Activated CD8-positive, alpha-beta T cell treated with anti-CD3 and anti-CD28 coated beads for 36 hours (primary cell): ENCODE measurements around the gene METTL1. TPM values are rescaled to one million over a fixed set of nuclear protein-coding genes. Genes with fewer than 3 reads are reported as not detected.

ENCODE experiments used
- ATAC-seq: fragments of 200-7000 bp; cut with Tn5 transposase; one replicate; pipeline ENCODE4 v1.10.0; 2021; ENCODE audit warnings: mild to moderate bottlenecking, moderate library complexity
- CTCF ChIA-PET: fragments of 350-600 bp; sonication (Branson Sonifier 250); formaldehyde crosslinking; loops from one replicate; lab custom pipeline; 2021; ENCODE audit warnings: antibody characterized with exemption; lab: Charles Lee
- POLR2A ChIA-PET: fragments of 350-600 bp; sonication (Branson Sonifier 250); formaldehyde crosslinking; loops from one replicate; lab custom pipeline; 2021; ENCODE audit warnings: antibody characterized with exemption; lab: Charles Lee
- DNase-seq: peaks from one replicate; pipeline ENCODE4 v3.0.0-alpha.2; 2020
- H3K27ac Mint-ChIP-seq: one replicate; pipeline ENCODE4 v1.8.0; 2021; ENCODE audit warnings: mild to moderate bottlenecking, mixed read lengths
- H3K27me3 Mint-ChIP-seq: one replicate; pipeline ENCODE4 v1.8.0; 2021; ENCODE audit warnings: mixed read lengths
- H3K36me3 Mint-ChIP-seq: one replicate; pipeline ENCODE4 v1.8.0; 2021; ENCODE audit warnings: low read depth, mixed read lengths
- H3K4me1 Mint-ChIP-seq: one replicate; pipeline ENCODE4 v1.8.0; 2021; ENCODE audit warnings: low read depth, mixed read lengths
- H3K4me3 Mint-ChIP-seq: one replicate; pipeline ENCODE4 v1.8.0; 2021; ENCODE audit warnings: mild to moderate bottlenecking, moderate library complexity, mixed read lengths
- H3K9me3 Mint-ChIP-seq: one replicate; pipeline ENCODE4 v1.8.0; 2021; ENCODE audit warnings: mixed read lengths
- CTCF ChIP-seq: fragments of 200-600 bp; IDR thresholded peaks from one replicate; pipeline ENCODE4 v1.8.0; 2022; ENCODE audit warnings: antibody characterized with exemption, mild to moderate bottlenecking
- intact Hi-C: fragments of 100-400 bp; cut with micrococcal nuclease; formaldehyde crosslinking; loops from one replicate; pipeline ENCODE4 v1.10.0; 2022
- total RNA-seq, 2 experiments: library from RNA; stranded (reverse); gene quantifications; one replicate each; pipeline ENCODE4 v1.2.3, GENCODE V29; 2021

Gene METTL1
- total RNA-seq, 2 experiments from 2014 or later: 29.6 to 34.1 TPM

GRCh38 chr12:57816001-57816854 is 44.3 kb upstream of the METTL1 start:
- POLR2A ChIA-PET: interaction anchor here (0.9 to 1.6 kb wide), 2 partner anchors 17 to 33 kb away, joined by 3 to 6 read pairs; partner anchors contain the start of gene TSFM
- Mint-ChIP-seq H3K27ac (no peak overlapping the region), H3K9me3 (no peaks in the 10 kb centered on the region), H3K27me3 (no peaks in the 10 kb centered on the region), H3K4me1 (no peaks in the 10 kb centered on the region), H3K36me3 (no peaks in the 10 kb centered on the region), H3K4me3 (no peak overlapping the region)
- ATAC-seq (no peak), DNase-seq (no peak)
- intact Hi-C loops: no loop called here
- CTCF ChIA-PET: interaction anchor here (1.0 to 6.2 kb wide), 7 partner anchors 9 to 88 kb away, joined by 3 to 52 read pairs (median 4); partner anchors contain the start of gene TSFM
- TF ChIP-seq CTCF: no peak

- intact Hi-C loops: no loop called here
- TF ChIP-seq CTCF: no peak
- CTCF ChIA-PET: interaction anchor here (0.8 to 6.2 kb wide), 5 partner anchors 14 to 89 kb away, joined by 3 to 52 read pairs (median 3); no protein-coding TSS in a partner anchor
- ATAC-seq: no peak
- no peak overlapping the region for H3K27ac Mint-ChIP-seq
- no peaks in the 10 kb centered on the region for H3K36me3 Mint-ChIP-seq
- DNase-seq: no peak
- H3K27me3 Mint-ChIP-seq: no peaks in the 10 kb centered on the region
- no peaks in the 10 kb centered on the region for H3K4me1 Mint-ChIP-seq
- H3K4me3 Mint-ChIP-seq: no peak overlapping the region
- H3K9me3 Mint-ChIP-seq: no peaks in the 10 kb centered on the region
- POLR2A ChIA-PET: no interaction called here
These were observed 43.5 kb upstream of the METTL1 start for GRCh38 chr12:57815177-57816000.

- POLR2A ChIA-PET: no interaction called here
- ATAC-seq (no peak), DNase-seq (no peak)
- CTCF ChIA-PET: interaction anchor here (0.9 to 6.2 kb wide), 3 partner anchors 13 to 92 kb away, joined by 3 to 52 read pairs (median 3); no protein-coding TSS in a partner anchor
- no peak overlapping the region for H3K4me3 Mint-ChIP-seq
- H3K4me1 Mint-ChIP-seq: no peaks in the 10 kb centered on the region
- no peaks in the 10 kb centered on the region for H3K27me3 Mint-ChIP-seq
- no peak overlapping the region for H3K27ac Mint-ChIP-seq
- intact Hi-C loops: no loop called here
- TF ChIP-seq CTCF: no peak
- H3K36me3 Mint-ChIP-seq: no peaks in the 10 kb centered on the region
- no peaks in the 10 kb centered on the region for H3K9me3 Mint-ChIP-seq
These were observed 42.3 kb upstream of the METTL1 start for GRCh38 chr12:57813971-57814772.

- ATAC-seq (no peak), DNase-seq (no peak)
- Mint-ChIP-seq H3K4me1 (no peaks in the 10 kb centered on the region), H3K27me3 (no peaks in the 10 kb centered on the region), H3K36me3 (no peaks in the 10 kb centered on the region), H3K9me3 (no peaks in the 10 kb centered on the region), H3K4me3 (no peak overlapping the region), H3K27ac (no peak overlapping the region)
- intact Hi-C loops: no loop called here
- POLR2A ChIA-PET: interaction anchor here (1.5 kb wide), 1 partner anchor 11 kb away, joined by 4 read pairs; no protein-coding TSS in a partner anchor
- no peak for TF ChIP-seq CTCF
- CTCF ChIA-PET: interaction anchor here (0.9 to 3.7 kb wide), 2 partner anchors 11 to 92 kb away, joined by 3 to 23 read pairs; no protein-coding TSS in a partner anchor
These were observed 41.4 kb upstream of the METTL1 start for GRCh38 chr12:57813111-57813970.
